HEK293T (cell line): Measurements from ENCODE around the gene CCDC146.
"Not testable (repeated sequence)": the region's sequence is repeated elsewhere in the genome, so short reads cannot be mapped to it uniquely, and the experiment has no call there.

Experiments used
- BHLHE40 ChIP-seq: fragments of 450-650 bp; IDR thresholded peaks from 2 replicates; pipeline ENCODE4 v1.6.1; 2016; ENCODE audit warnings: mild to moderate bottlenecking, moderate library complexity, borderline replicate concordance
- CTBP1 ChIP-seq: fragments of 450-650 bp; IDR thresholded peaks from 2 replicates; pipeline ENCODE4 v1.6.1; 2016; ENCODE audit warnings: borderline replicate concordance
- ELF4 ChIP-seq: fragments of 450-650 bp; IDR thresholded peaks from 2 replicates; pipeline ENCODE4 v1.6.1; 2017; ENCODE audit warnings: antibody characterized with exemption
- FOXK2 ChIP-seq: fragments of 450-650 bp; IDR thresholded peaks from 2 replicates; pipeline ENCODE4 v1.6.1; 2016; ENCODE audit warnings: mild to moderate bottlenecking
- FOXM1 ChIP-seq: fragments of 450-650 bp; IDR thresholded peaks from 2 replicates; pipeline ENCODE4 v1.6.1; 2017; ENCODE audit warnings: mild to moderate bottlenecking, borderline replicate concordance
- LEF1 ChIP-seq: fragments of 450-650 bp; IDR thresholded peaks from 2 replicates; pipeline ENCODE4 v1.6.1; 2017; ENCODE audit warnings: mild to moderate bottlenecking, borderline replicate concordance
- ZNF384 ChIP-seq: fragments of 450-650 bp; IDR thresholded peaks from 2 replicates; pipeline ENCODE4 v1.6.1; 2016

- TF ChIP-seq CTBP1, FOXK2, ELF4, ZNF384, BHLHE40, LEF1, FOXM1: not testable (repeated sequence)
Measured at GRCh38 chr7:77079624-77080023, 42.8 kb upstream of the CCDC146 start.
